ENCODE measurements around the gene VRK3.

VRK3 gene

GRCh38 chr19:49930483-49931011, 94.6 kb downstream of the VRK3 start:
- H3K27ac ChIP-seq (ENCODE audit: low read depth, low read length, poor library complexity, severe bottlenecking) = peak overlapping the region; percentile 99
- H3K4me2 ChIP-seq (ENCODE audit: low read length) = peak overlapping the region; percentile 71
- H3K79me2 ChIP-seq (ENCODE audit: insufficient read depth, low read length) = peaks cover 20% of the 10 kb centered on the region
- peak overlapping the region; percentile 89 for H3K4me3 ChIP-seq (ENCODE audit: low read depth, low read length, poor library complexity, severe bottlenecking)
- H4K20me1 ChIP-seq (ENCODE audit: insufficient read depth, low read length) = no peaks in the 10 kb centered on the region
- H3K9me2 ChIP-seq (ENCODE audit: low read depth, low read length) = no peaks in the 10 kb centered on the region
- peaks cover 67% of the 10 kb centered on the region for H3K36me3 ChIP-seq (ENCODE audit: insufficient read depth, low read length)
- no peaks in the 10 kb centered on the region for H3K27me3 ChIP-seq (ENCODE audit: insufficient read depth, low read length)
- no peaks in the 10 kb centered on the region for H3K9me3 ChIP-seq (ENCODE audit: low read length)
- no peaks in the 10 kb centered on the region for H3F3A ChIP-seq (ENCODE audit: insufficient read depth, low read length)
- H2AFZ ChIP-seq (ENCODE audit: low read length) = no peak overlapping the region
- H3K9ac ChIP-seq (ENCODE audit: low read length) = no peak overlapping the region; the same call in 1 of the 2 replicates
- TF ChIP-seq EZH2 (IDR thresholded peaks at IDR 0.05; ENCODE audit: borderline replicate concordance, low read length) (no peak), CTCF (IDR thresholded peaks at IDR 0.05; ENCODE audit: low read length) (no peak)
- H3K4me1 ChIP-seq (ENCODE audit: insufficient read depth, low read length, severe bottlenecking) = peaks cover 50% of the 10 kb centered on the region

GRCh38 chr19:49929611-49930482, 95.3 kb downstream of the VRK3 start:
- H3K9me2 ChIP-seq (ENCODE audit: low read depth, low read length) = no peaks in the 10 kb centered on the region
- peaks cover 72% of the 10 kb centered on the region for H3K36me3 ChIP-seq (ENCODE audit: insufficient read depth, low read length)
- peak overlapping the region; percentile 99 for H3K27ac ChIP-seq (ENCODE audit: low read depth, low read length, poor library complexity, severe bottlenecking)
- H3K79me2 ChIP-seq (ENCODE audit: insufficient read depth, low read length) = peaks cover 24% of the 10 kb centered on the region
- no peaks in the 10 kb centered on the region for H3F3A ChIP-seq (ENCODE audit: insufficient read depth, low read length)
- H3K4me1 ChIP-seq (ENCODE audit: insufficient read depth, low read length, severe bottlenecking) = peaks cover 57% of the 10 kb centered on the region
- no peak overlapping the region for H2AFZ ChIP-seq (ENCODE audit: low read length)
- no peak for TF ChIP-seq EZH2 (IDR thresholded peaks at IDR 0.05; ENCODE audit: borderline replicate concordance, low read length)
- 0 out of 2 replicates have a peak, but pooled peaks have one; percentile 4 for TF ChIP-seq CTCF (IDR thresholded peaks at IDR 0.05; ENCODE audit: low read length)
- H4K20me1 ChIP-seq (ENCODE audit: insufficient read depth, low read length) = no peaks in the 10 kb centered on the region
- H3K4me3 ChIP-seq (ENCODE audit: low read depth, low read length, poor library complexity, severe bottlenecking) = peak overlapping the region; percentile 89
- H3K9me3 ChIP-seq (ENCODE audit: low read length) = no peaks in the 10 kb centered on the region
- H3K27me3 ChIP-seq (ENCODE audit: insufficient read depth, low read length) = no peaks in the 10 kb centered on the region
- peak overlapping the region; percentile 98 for H3K9ac ChIP-seq (ENCODE audit: low read length)
- H3K4me2 ChIP-seq (ENCODE audit: low read length) = peak overlapping the region; percentile 71

GRCh38 chr19:49929121-49929610, 96.0 kb downstream of the VRK3 start, which contains the start of the genes ATF5 and NUP62:
Gene ATF5 (plus strand): TSS chr19:49929205. CDS start chr19:49930851, 1,646 bp downstream.
Gene NUP62 (minus strand): TSS chr19:49929504. CDS start chr19:49909807, 19,697 bp downstream.
- Histone ChIP-seq H3K4me3 (ENCODE audit: low read depth, low read length, poor library complexity, severe bottlenecking) (peak within 1 kb of the TSS; percentile 89), H3K27ac (ENCODE audit: low read depth, low read length, poor library complexity, severe bottlenecking) (peak within 1 kb of the TSS; percentile 99), H3K4me2 (ENCODE audit: low read length) (peak within 1 kb of the TSS; percentile 71), H3K79me2 (ENCODE audit: insufficient read depth, low read length) (peaks cover 24% of the 10 kb centered on the region), H3K27me3 (ENCODE audit: insufficient read depth, low read length) (no peaks in the 10 kb centered on the region), H3K9ac (ENCODE audit: low read length) (peak within 1 kb of the TSS; percentile 98), H4K20me1 (ENCODE audit: insufficient read depth, low read length) (no peaks in the 10 kb centered on the region), H3F3A (ENCODE audit: insufficient read depth, low read length) (no peaks in the 10 kb centered on the region), H3K9me3 (ENCODE audit: low read length) (no peaks in the 10 kb centered on the region), H3K9me2 (ENCODE audit: low read depth, low read length) (no peaks in the 10 kb centered on the region), H3K36me3 (ENCODE audit: insufficient read depth, low read length) (peaks cover 72% of the 10 kb centered on the region), H2AFZ (ENCODE audit: low read length) (no peak within 1 kb of the TSS), H3K4me1 (ENCODE audit: insufficient read depth, low read length, severe bottlenecking) (peaks cover 64% of the 10 kb centered on the region)
- TF ChIP-seq EZH2 (IDR thresholded peaks at IDR 0.05; ENCODE audit: borderline replicate concordance, low read length) (no peak), CTCF (IDR thresholded peaks at IDR 0.05; ENCODE audit: low read length) (no peak)

All from OCI-LY1 (cell line).